Astrocyte of the spinal cord (primary cell): ENCODE results near the gene CDH8.

Source experiments
- DNase-seq: peaks from one replicate; pipeline ENCODE4 v3.0.0; 2011; ENCODE audit warnings: low read depth, low spot score
- H3K4me3 ChIP-seq: 2 replicates; pipeline ENCODE4 v1.5.1; 2011; ENCODE audit warnings: low read depth, mild to moderate bottlenecking, low read length, moderate library complexity
- in situ Hi-C: cut with HindIII; loops from 2 replicates; pipeline ENCODE4 v1.10.0; 2017; ENCODE audit warnings: low sequenced_read_pairs
- TF ChIP-seq, protein P1 (sequence below): IDR thresholded peaks from 2 replicates; pipeline ENCODE4 v1.5.1; 2012; ENCODE audit warnings: low read depth, mild to moderate bottlenecking, low read length, inconsistent platforms

The CDH8 gene

DNA sequence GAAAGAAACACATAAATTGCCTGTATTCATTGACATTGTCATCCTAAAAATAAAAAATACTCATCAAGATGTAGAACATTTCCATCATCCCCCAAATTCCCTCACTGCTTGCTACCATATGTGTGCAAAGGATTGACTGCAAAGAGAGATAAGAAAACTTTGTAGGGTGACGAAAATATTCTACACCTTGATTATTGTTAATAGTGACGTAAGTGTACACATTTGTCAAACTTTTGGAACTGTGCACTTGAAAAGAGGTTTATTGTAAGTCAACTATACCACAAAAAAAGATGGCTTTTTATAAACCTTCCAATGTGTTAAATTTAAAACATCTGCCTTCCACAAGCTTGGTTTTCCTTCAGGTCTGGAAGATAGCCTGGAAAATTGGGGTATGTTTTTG is 359.5 kb downstream of the CDH8 start:
- in situ Hi-C loops = no loop called here

DNA sequence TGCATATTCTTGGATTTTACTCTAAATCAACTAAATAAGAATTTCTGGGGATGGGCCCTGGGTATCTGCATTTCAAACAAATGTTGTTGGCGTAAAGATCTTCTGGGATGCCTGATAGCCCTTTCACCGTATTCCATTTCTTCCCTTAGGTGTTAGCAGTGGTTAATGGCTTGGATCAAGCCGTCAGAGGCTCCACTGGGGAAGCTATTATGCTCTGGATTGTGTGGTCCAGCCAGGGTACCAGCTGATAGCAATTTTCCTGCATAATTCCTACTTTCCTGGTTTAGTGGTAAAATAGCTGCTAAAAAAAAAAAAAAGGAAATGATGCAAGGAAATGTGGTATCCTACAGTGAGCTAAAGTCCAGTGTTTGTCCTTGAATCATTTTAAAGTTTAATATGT is 365.1 kb downstream of the CDH8 start:
- H3K4me3 ChIP-seq = no peak overlapping the region
- in situ Hi-C loops = no loop called here
- TF ChIP-seq, protein P1, sequence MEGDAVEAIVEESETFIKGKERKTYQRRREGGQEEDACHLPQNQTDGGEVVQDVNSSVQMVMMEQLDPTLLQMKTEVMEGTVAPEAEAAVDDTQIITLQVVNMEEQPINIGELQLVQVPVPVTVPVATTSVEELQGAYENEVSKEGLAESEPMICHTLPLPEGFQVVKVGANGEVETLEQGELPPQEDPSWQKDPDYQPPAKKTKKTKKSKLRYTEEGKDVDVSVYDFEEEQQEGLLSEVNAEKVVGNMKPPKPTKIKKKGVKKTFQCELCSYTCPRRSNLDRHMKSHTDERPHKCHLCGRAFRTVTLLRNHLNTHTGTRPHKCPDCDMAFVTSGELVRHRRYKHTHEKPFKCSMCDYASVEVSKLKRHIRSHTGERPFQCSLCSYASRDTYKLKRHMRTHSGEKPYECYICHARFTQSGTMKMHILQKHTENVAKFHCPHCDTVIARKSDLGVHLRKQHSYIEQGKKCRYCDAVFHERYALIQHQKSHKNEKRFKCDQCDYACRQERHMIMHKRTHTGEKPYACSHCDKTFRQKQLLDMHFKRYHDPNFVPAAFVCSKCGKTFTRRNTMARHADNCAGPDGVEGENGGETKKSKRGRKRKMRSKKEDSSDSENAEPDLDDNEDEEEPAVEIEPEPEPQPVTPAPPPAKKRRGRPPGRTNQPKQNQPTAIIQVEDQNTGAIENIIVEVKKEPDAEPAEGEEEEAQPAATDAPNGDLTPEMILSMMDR = no peak
- no peak for DNase-seq

More for the DNA sequence above, 359.5 kb downstream of the CDH8 start:
- DNase-seq = no peak
- H3K4me3 ChIP-seq = no peak overlapping the region
- TF ChIP-seq, protein P1 = no peak

DNA sequence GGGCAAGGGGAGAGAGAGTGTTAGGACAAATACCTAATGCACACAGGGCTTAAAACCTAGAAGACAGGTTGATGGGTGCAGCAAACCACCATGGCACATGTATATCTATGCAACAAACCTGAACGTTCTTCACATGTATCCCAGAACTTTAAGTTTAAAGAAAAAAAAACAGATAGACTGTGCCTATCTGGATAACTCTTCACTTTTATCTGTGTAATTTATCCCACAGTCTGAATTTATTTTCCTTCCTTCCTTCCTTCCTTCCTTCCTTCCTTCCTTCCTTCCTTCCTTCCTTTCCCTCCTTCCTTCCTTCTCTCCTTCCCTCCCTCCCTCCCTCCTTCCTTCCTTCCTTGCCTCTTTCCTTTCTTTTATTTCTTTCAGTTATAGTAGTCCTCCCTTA is 370.7 kb downstream of the CDH8 start:
- TF ChIP-seq, protein P1 = no peak
- no peak for DNase-seq
- H3K4me3 ChIP-seq = no peak overlapping the region
- in situ Hi-C loops = no loop called here

DNA sequence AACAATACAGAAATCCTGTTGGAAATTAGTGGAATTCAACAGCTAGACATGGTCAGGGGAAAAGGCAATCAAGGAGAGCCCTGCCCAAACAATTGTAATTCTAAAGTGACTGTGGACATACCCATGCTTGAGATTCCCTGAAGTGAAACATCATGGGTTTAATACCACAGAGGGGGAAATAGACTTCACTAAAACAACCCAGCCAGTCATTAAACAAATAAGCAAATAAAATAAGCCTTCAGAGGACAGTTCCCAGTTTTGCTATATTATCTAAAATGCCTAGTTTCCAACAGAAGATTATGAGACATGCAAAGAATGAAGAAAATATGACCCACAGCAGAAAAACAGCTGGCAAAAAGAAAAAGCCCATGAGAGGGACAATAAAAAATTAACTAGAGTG is 376.3 kb downstream of the CDH8 start:
- TF ChIP-seq, protein P1 = no peak
- no peak overlapping the region for H3K4me3 ChIP-seq
- DNase-seq = no peak
- in situ Hi-C loops = no loop called here

DNA sequence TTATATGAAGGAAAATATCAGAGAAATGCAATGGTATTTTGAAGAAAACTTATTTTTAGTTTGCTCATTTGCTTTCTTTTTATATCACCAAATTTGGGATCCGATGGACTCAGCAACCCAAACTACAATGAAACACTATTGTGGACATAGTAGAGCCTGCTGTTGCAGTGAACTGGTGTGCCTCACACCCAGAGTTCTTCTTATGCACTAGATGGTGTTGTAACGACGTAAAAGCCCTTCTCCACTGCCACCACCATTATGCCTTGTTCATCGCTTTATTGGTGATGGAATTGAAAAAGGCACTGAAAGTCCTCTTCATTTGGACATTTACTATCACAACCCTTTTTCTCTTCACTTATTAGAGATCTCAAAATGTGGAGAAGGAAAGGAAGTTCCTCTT is 381.3 kb downstream of the CDH8 start:
- no peak for DNase-seq
- no peak overlapping the region for H3K4me3 ChIP-seq
- TF ChIP-seq, protein P1 = no peak
- in situ Hi-C loops = no loop called here

DNA sequence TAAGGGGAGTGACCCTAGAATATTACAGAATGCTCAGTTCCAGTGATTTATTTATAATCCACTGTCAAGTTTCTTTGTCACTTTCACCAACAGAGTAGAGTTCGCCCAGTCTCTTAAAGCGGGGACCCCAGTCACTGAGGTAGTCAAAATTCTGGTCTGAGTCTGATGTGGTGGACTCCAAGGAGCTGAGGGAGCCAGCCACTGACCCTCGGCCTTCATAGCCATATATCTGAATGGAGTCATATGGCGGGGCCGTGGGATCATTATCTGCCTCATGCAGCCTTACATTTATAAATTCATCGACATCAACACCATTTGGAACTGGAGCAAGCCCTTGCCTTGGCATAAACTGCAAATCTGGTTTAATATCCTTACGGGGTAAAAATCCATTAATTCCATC is 382.7 kb downstream of the CDH8 start:
- no peak overlapping the region for H3K4me3 ChIP-seq
- in situ Hi-C loops = no loop called here
- TF ChIP-seq, protein P1 = no peak
- no peak for DNase-seq

DNA sequence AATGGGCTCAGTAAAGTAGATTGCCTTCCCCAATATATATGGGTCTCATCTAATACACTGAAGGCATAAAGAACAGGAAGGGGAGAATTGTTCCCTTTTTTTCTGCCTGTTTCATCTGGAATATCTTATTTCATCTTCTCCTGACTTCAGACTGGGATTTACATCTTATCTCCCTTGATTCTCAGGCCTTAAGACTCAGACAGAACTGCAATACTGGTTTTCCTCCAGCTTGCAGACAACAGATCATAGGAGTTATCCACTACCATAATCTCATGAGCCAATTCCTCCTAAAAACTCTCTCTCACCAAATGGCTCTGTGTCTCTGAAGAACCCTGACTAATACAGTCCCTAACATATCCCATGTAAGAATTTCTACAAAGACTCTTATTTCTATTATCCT is 390.7 kb downstream of the CDH8 start:
- in situ Hi-C loops = no loop called here
- DNase-seq = no peak
- no peak overlapping the region for H3K4me3 ChIP-seq
- TF ChIP-seq, protein P1 = no peak
